ENCODE results near the gene GATA1. TPM values are rescaled to one million over a fixed set of nuclear protein-coding genes. Genes with fewer than 3 reads are reported as not detected.

The GATA1 gene
- not detected in 2 replicates for total RNA-seq
- long read RNA-seq, result 0 reads

- Mint-ChIP-seq H3K9me3 (ENCODE audit: unreplicated experiment) (no peaks in the 10 kb centered on the region), H3K4me3 (ENCODE audit: unreplicated experiment) (no peak within 1 kb of the TSS), H3K27me3 (ENCODE audit: unreplicated experiment) (peaks cover 13% of the 10 kb centered on the region), H3K27ac (ENCODE audit: unreplicated experiment) (no peak within 1 kb of the TSS), H3K4me1 (ENCODE audit: unreplicated experiment) (no peaks in the 10 kb centered on the region), H3K36me3 (ENCODE audit: unreplicated experiment) (no peaks in the 10 kb centered on the region)
- no peak for TF ChIP-seq CTCF (IDR thresholded peaks at IDR 0.05)
- no peak for DNase-seq (ENCODE audit: extremely low spot score, unreplicated experiment)
Observed at GRCh38 chrX:48786341-48786800, at the start of gene GATA1. Gene GATA1, plus strand, starts transcription at chrX:48786590. Its CDS starts 4,520 bp downstream, at chrX:48791110.

GRCh38 chrX:48736878-48737212 is 49.5 kb upstream of the GATA1 start:
- no peaks in the 10 kb centered on the region for H3K36me3 Mint-ChIP-seq (ENCODE audit: unreplicated experiment)
- no peak for DNase-seq (ENCODE audit: extremely low spot score, unreplicated experiment)
- H3K4me1 Mint-ChIP-seq (ENCODE audit: unreplicated experiment), result peaks cover 12% of the 10 kb centered on the region
- peak overlapping the region; percentile 78 for H3K4me3 Mint-ChIP-seq (ENCODE audit: unreplicated experiment)
- H3K27ac Mint-ChIP-seq (ENCODE audit: unreplicated experiment), result peak overlapping the region; percentile 90
- no peaks in the 10 kb centered on the region for H3K27me3 Mint-ChIP-seq (ENCODE audit: unreplicated experiment)
- no peak for TF ChIP-seq CTCF (IDR thresholded peaks at IDR 0.05)
- H3K9me3 Mint-ChIP-seq (ENCODE audit: unreplicated experiment), result peaks cover 5% of the 10 kb centered on the region

GRCh38 chrX:48737213-48737938 is 49.0 kb upstream of the GATA1 start:
- peaks cover 12% of the 10 kb centered on the region for H3K4me1 Mint-ChIP-seq (ENCODE audit: unreplicated experiment)
- peak overlapping the region; percentile 90 for H3K27ac Mint-ChIP-seq (ENCODE audit: unreplicated experiment)

GRCh38 chrX:48737940-48738339 is 48.5 kb upstream of the GATA1 start:
- DNase-seq (ENCODE audit: extremely low spot score, unreplicated experiment), result no peak
- Mint-ChIP-seq H3K27ac (ENCODE audit: unreplicated experiment) (peak overlapping the region; percentile 90), H3K27me3 (ENCODE audit: unreplicated experiment) (no peaks in the 10 kb centered on the region), H3K9me3 (ENCODE audit: unreplicated experiment) (peaks cover 5% of the 10 kb centered on the region), H3K4me1 (ENCODE audit: unreplicated experiment) (peaks cover 12% of the 10 kb centered on the region), H3K4me3 (ENCODE audit: unreplicated experiment) (peak overlapping the region; percentile 78), H3K36me3 (ENCODE audit: unreplicated experiment) (no peaks in the 10 kb centered on the region)
- no peak for TF ChIP-seq CTCF (IDR thresholded peaks at IDR 0.05)

More at GRCh38 chrX:48737213-48737938, 49.0 kb upstream of the GATA1 start:
- TF ChIP-seq CTCF (IDR thresholded peaks at IDR 0.05), result no peak
- no peaks in the 10 kb centered on the region for H3K36me3 Mint-ChIP-seq (ENCODE audit: unreplicated experiment)
- DNase-seq (ENCODE audit: extremely low spot score, unreplicated experiment), result peak; percentile 96
- H3K27me3 Mint-ChIP-seq (ENCODE audit: unreplicated experiment), result no peaks in the 10 kb centered on the region
- H3K4me3 Mint-ChIP-seq (ENCODE audit: unreplicated experiment), result peak overlapping the region; percentile 78
- H3K9me3 Mint-ChIP-seq (ENCODE audit: unreplicated experiment), result peaks cover 5% of the 10 kb centered on the region

- Mint-ChIP-seq H3K36me3 (ENCODE audit: unreplicated experiment) (no peaks in the 10 kb centered on the region), H3K27ac (ENCODE audit: unreplicated experiment) (no peak overlapping the region), H3K4me1 (ENCODE audit: unreplicated experiment) (peaks cover 5% of the 10 kb centered on the region), H3K4me3 (ENCODE audit: unreplicated experiment) (no peak overlapping the region), H3K27me3 (ENCODE audit: unreplicated experiment) (peaks cover 2% of the 10 kb centered on the region), H3K9me3 (ENCODE audit: unreplicated experiment) (peaks cover 8% of the 10 kb centered on the region)
- no peak for DNase-seq (ENCODE audit: extremely low spot score, unreplicated experiment)
- no peak for TF ChIP-seq CTCF (IDR thresholded peaks at IDR 0.05)
Observed at GRCh38 chrX:48741834-48742233, 44.6 kb upstream of the GATA1 start.
